GM12878 (cell line): ENCODE results near the gene YAF2. TPM values are rescaled to one million over a fixed set of nuclear protein-coding genes. Genes with fewer than 3 reads are reported as not detected.

Experiments used
- ATAC-seq: fragments of 200-7000 bp; cut with Tn5 transposase; 3 replicates; pipeline ENCODE4 v1.9.1; 2020; ENCODE audit warnings: mild to moderate bottlenecking, moderate library complexity
- BruUV-seq: library from RNA; stranded (reverse); fragments of 400-500 nt; replicated peaks from 2 replicates; lab custom pipeline; 2021; lab: Mats Ljungman, UMichigan
- CTCF ChIA-PET: fragments of 300-600 bp; sonication (Branson Sonifier 250); formaldehyde crosslinking; extraction: SDS; loops from one replicate; lab custom pipeline; 2021; ENCODE audit warnings: inconsistent platforms; lab: Yijun Ruan, JAX
- POLR2A ChIA-PET: fragments of 350-600 bp; formaldehyde crosslinking; extraction: SDS; loops from one replicate; lab custom pipeline; 2021; ENCODE audit warnings: inconsistent platforms; lab: Charles Lee
- RAD21 ChIA-PET: fragments of 300-600 bp; sonication (Branson Sonifier 250); formaldehyde crosslinking; loops from one replicate; lab custom pipeline; 2023; ENCODE audit warnings: antibody characterized with exemption; ENCODE audit not compliant: unreplicated experiment; lab: Charles Lee
- SMC1A ChIA-PET: fragments of 300-600 bp; sonication (Branson Sonifier 250); formaldehyde crosslinking; loops from one replicate; lab custom pipeline; 2023; ENCODE audit not compliant: unreplicated experiment, uncharacterized antibody; lab: Charles Lee
- DNase-seq: peaks from one replicate; pipeline ENCODE4 v3.0.0-alpha.2; 2011; ENCODE audit warnings: low read depth, low spot score
- FAIRE-seq: peaks from 3 replicates; lab custom pipeline; 2011; peaks lifted over from hg19 to GRCh38; lab: Jason Lieb, UNC
- H2AFZ ChIP-seq: 2 replicates; pipeline ENCODE4 v1.6.0; 2011; ENCODE audit warnings: low read depth, low read length, control low read depth; ENCODE audit not compliant: control insufficient read depth
- H3K27ac ChIP-seq: 2 replicates; pipeline ENCODE4 v1.5.1; 2011; ENCODE audit warnings: control low read depth; ENCODE audit not compliant: control insufficient read depth, insufficient read depth
- H3K27me3 ChIP-seq, 2 experiments: replicated peaks in 1 of 2; 2 replicates each; pipeline versions ENCODE4 v1.6.0 to v1.6.1; 2011; ENCODE audit warnings: low read length in 1 of 2; ENCODE audit not compliant: control insufficient read depth in 2 of 2, insufficient read depth in 2 of 2
- H3K36me3 ChIP-seq, 2 experiments: 2 replicates each; pipeline ENCODE4 v1.5.1; 2011; ENCODE audit warnings: low read length in 1 of 2; ENCODE audit not compliant: control insufficient read depth in 2 of 2, insufficient read depth in 2 of 2
- H3K4me1 ChIP-seq: 2 replicates; pipeline ENCODE4 v1.6.1; 2011; ENCODE audit warnings: mild to moderate bottlenecking, low read length, moderate library complexity, mixed read lengths; ENCODE audit not compliant: control insufficient read depth, insufficient read depth
- H3K4me2 ChIP-seq: 2 replicates; pipeline ENCODE4 v1.6.0; 2011; ENCODE audit warnings: control low read depth; ENCODE audit not compliant: control insufficient read depth, insufficient read depth
- H3K4me3 ChIP-seq: fragments of 200-600 bp; sonication (generic); 2 replicates; pipeline ENCODE4 v1.5.1; 2016
- H3K79me2 ChIP-seq: 2 replicates; pipeline ENCODE4 v1.6.0; 2011; ENCODE audit warnings: low read length; ENCODE audit not compliant: control insufficient read depth, insufficient read depth
- H3K9ac ChIP-seq: 2 replicates; pipeline ENCODE4 v1.8.0; 2011; ENCODE audit warnings: low read length, control low read depth, mixed read lengths; ENCODE audit not compliant: control insufficient read depth, insufficient read depth
- H3K9me3 ChIP-seq: replicated peaks from 3 replicates; pipeline ENCODE4 v1.5.1; 2011; ENCODE audit warnings: mild to moderate bottlenecking, low read length; ENCODE audit not compliant: control insufficient read depth, insufficient read depth
- H4K20me1 ChIP-seq: 2 replicates; pipeline ENCODE4 v1.6.0; 2011; ENCODE audit not compliant: control insufficient read depth, insufficient read depth
- BCL11A ChIP-seq: IDR thresholded peaks from 2 replicates; pipeline ENCODE4 v1.6.1; 2011; ENCODE audit warnings: low read depth, low read length
- HDAC6 ChIP-seq: fragments of 200-600 bp; sonication (generic); IDR thresholded peaks from one replicate; pipeline ENCODE4 v1.8.0; 2017; ENCODE audit warnings: antibody characterized with exemption; ENCODE audit not compliant: unreplicated experiment
- IKZF1 ChIP-seq: fragments of 450-650 bp; conservative IDR thresholded peaks from 2 replicates; pipeline ENCODE4 v1.6.1; 2017; ENCODE audit warnings: antibody characterized with exemption, mild to moderate bottlenecking
- KDM1A ChIP-seq: fragments of 200-600 bp; sonication (generic); IDR thresholded peaks from 2 replicates; pipeline ENCODE4 v1.6.1; 2016; ENCODE audit warnings: borderline replicate concordance
- MEF2B ChIP-seq: fragments of 450-650 bp; IDR thresholded peaks from 2 replicates; pipeline ENCODE4 v1.6.1; 2018; ENCODE audit warnings: mild to moderate bottlenecking, moderate library complexity; ENCODE audit not compliant: partially characterized antibody, poor library complexity, severe bottlenecking
- NFYA ChIP-seq: IDR thresholded peaks from 2 replicates; pipeline ENCODE4 v1.6.1; 2011; ENCODE audit warnings: low read depth, mild to moderate bottlenecking, low read length, improper control_type of control experiment, borderline replicate concordance
- SIX5 ChIP-seq: IDR thresholded peaks from 2 replicates; pipeline ENCODE4 v1.6.1; 2011; ENCODE audit warnings: mild to moderate bottlenecking, low read depth, low read length, moderate library complexity; ENCODE audit not compliant: severe bottlenecking
- SPI1 ChIP-seq: IDR thresholded peaks from 2 replicates; pipeline ENCODE4 v1.6.1; 2011; ENCODE audit warnings: low read depth, mild to moderate bottlenecking, low read length, moderate library complexity, borderline replicate concordance; ENCODE audit not compliant: insufficient read depth
- TBL1XR1 ChIP-seq: IDR thresholded peaks from 2 replicates; pipeline ENCODE4 v1.6.1; 2012; ENCODE audit warnings: low read depth, low read length, improper control_type of control experiment
- WGBS: methylation state at CpG from one replicate; pipeline ENCODE4 v1.1.6; 2016; ENCODE audit warnings: low lambda C conversion rate; ENCODE audit not compliant: insufficient replicate concordance, insufficient coverage; ENCODE audit errors: missing lambda C conversion rate; 5-methylcytosine and 5-hydroxymethylcytosine counted together
- in situ Hi-C: fragments of 300-500 bp; cut with MboI; formaldehyde crosslinking; loops from 9 replicates; pipeline ENCODE4 v1.14.3; 2018; ENCODE audit warnings: mixed read lengths
- intact Hi-C: fragments of 100-400 bp; cut with micrococcal nuclease; formaldehyde crosslinking; loops from one replicate; pipeline ENCODE4 v1.14.2; 2022; ENCODE audit not compliant: unreplicated experiment
- polyA plus RNA-seq, 11 experiments: library from polyadenylated mRNA; depleted of rRNA in 4 of 11; unstranded in 6 of 11; stranded (reverse) in 5 of 11; fragments of >200 nt; fragmentation: Nextera tagmentation in 4 of 11; fragmentation: Illumina TruSeq in 1 of 11; extraction: Ambion mirVana in 4 of 11; extraction: Trizol in 1 of 11; gene quantifications; 1 replicate in 1 of 11; 2 replicates in 10 of 11; pipeline versions ENCODE4 v1.2.1 to v1.2.3, GENCODE V29; 2011 to 2016; ENCODE audit warnings: inconsistent platforms in 2 of 11, missing spikeins in 2 of 11, low read depth in 1 of 11
- total RNA-seq, 4 experiments: library from RNA; depleted of rRNA in 3 of 4; stranded (reverse); fragments of >200 nt in 3 of 4; fragmentation: Illumina TruSeq in 1 of 4; extraction: Trizol in 1 of 4; gene quantifications; 2 replicates each; pipeline versions ENCODE4 v1.2.1 to v1.2.3, GENCODE V29; 2013 to 2021

The YAF2 gene
- total and polyA plus RNA-seq, 10 of the 15 experiments (the other 5 are each of a cell fraction or from before 2014, with no cell fraction given): 18.8 to 36.6 (median 23.0) TPM

GRCh38 chr12:42187799-42188198, 50.2 kb downstream of the YAF2 start:
- peaks cover 4% of the 10 kb centered on the region; the same call in 1 of the 2 replicates for H3K4me1 ChIP-seq
- H3K27ac ChIP-seq: no peak overlapping the region
- H3K27me3 ChIP-seq: no peaks in the 10 kb centered on the region
- peaks cover 0 to 7% of the 10 kb centered on the region in 2 experiments; a peak in 1 of 4 replicates for H3K36me3 ChIP-seq
- H3K79me2 ChIP-seq: no peaks in the 10 kb centered on the region
- ChIA-PET CTCF (interaction anchor here (0.5 to 1.7 kb wide), 4 partner anchors 32 to 1191 kb away, joined by 3 to 5 read pairs (median 3); no protein-coding TSS in a partner anchor), RAD21 (interaction anchor here (0.9 kb wide), 2 partner anchors 60 to 132 kb away, joined by 3 read pairs; no protein-coding TSS in a partner anchor), SMC1A (interaction anchor here (1.1 to 1.8 kb wide), 2 partner anchors 44 to 128 kb away, joined by 3 to 5 read pairs; no protein-coding TSS in a partner anchor), POLR2A (interaction anchor here (0.7 to 1.0 kb wide), 3 partner anchors 9 to 119 kb away, joined by 3 to 6 read pairs (median 4); no protein-coding TSS in a partner anchor)
- no peaks in the 10 kb centered on the region for H4K20me1 ChIP-seq
- WGBS: 100% methylated on average over 2 of the region's 2 CpGs
- no peak for FAIRE-seq
- in situ Hi-C loops: no loop called here
- no peak overlapping the region for H3K9ac ChIP-seq
- no peak for TF ChIP-seq BCL11A
- no peak for TF ChIP-seq NFYA
- TF ChIP-seq HDAC6: no peak
- TF ChIP-seq SIX5: no peak
- TF ChIP-seq IKZF1: no peak
- TF ChIP-seq KDM1A: no peak
- H3K4me2 ChIP-seq: no peak overlapping the region
- no peak for DNase-seq
- no TSS peak for BruUV-seq
- no peak overlapping the region for H2AFZ ChIP-seq
- intact Hi-C loops: no loop called here
- no peak overlapping the region for H3K4me3 ChIP-seq
- no peaks in the 10 kb centered on the region for H3K9me3 ChIP-seq
- ATAC-seq: no peak

GRCh38 chr12:42186793-42187192, 51.3 kb downstream of the YAF2 start:
- in situ Hi-C loops: no loop called here
- POLR2A ChIA-PET: interaction anchor here (0.6 kb wide), 1 partner anchor 11 kb away, joined by 3 read pairs; no protein-coding TSS in a partner anchor
- H3K27me3 ChIP-seq: no peaks in the 10 kb centered on the region
- BruUV-seq: no TSS peak
- H3K9ac ChIP-seq: no peak overlapping the region
- DNase-seq (no peak), FAIRE-seq (no peak), ATAC-seq (peak; percentile 70)
- H4K20me1 ChIP-seq: no peaks in the 10 kb centered on the region
- H3K4me2 ChIP-seq: no peak overlapping the region
- H3K4me1 ChIP-seq: peaks cover 4% of the 10 kb centered on the region; the same call in 1 of the 2 replicates
- RAD21 ChIA-PET: interaction anchor here (0.9 kb wide), 1 partner anchor 131 kb away, joined by 3 read pairs; no protein-coding TSS in a partner anchor
- no peaks in the 10 kb centered on the region for H3K9me3 ChIP-seq
- CTCF ChIA-PET: interaction anchor here (0.6 kb wide), 1 partner anchor 20 kb away, joined by 3 read pairs; no protein-coding TSS in a partner anchor
- TF ChIP-seq TBL1XR1 (no peak), SPI1 (peak; percentile 26; the same call in 1 of the 2 replicates), MEF2B (peak; percentile 12)
- H3K79me2 ChIP-seq: no peaks in the 10 kb centered on the region
- H3K4me3 ChIP-seq: no peak overlapping the region
- H3K27ac ChIP-seq: peak overlapping the region; percentile 28; the same call in 1 of the 2 replicates
- SMC1A ChIA-PET: interaction anchor here (0.7 to 2.3 kb wide), 5 partner anchors 14 to 1338 kb away, joined by 3 to 6 read pairs (median 4); no protein-coding TSS in a partner anchor
- no peak overlapping the region for H2AFZ ChIP-seq
- peaks cover 0 to 3% of the 10 kb centered on the region in 2 experiments; a peak in 1 of 4 replicates for H3K36me3 ChIP-seq
- intact Hi-C loops: no loop called here
- WGBS: 26% methylated on average over 2 of the region's 2 CpGs
